Motor neuron (in vitro differentiated cells): ENCODE measurements around the gene MMAB. TPM values are rescaled to one million over a fixed set of nuclear protein-coding genes. Genes with fewer than 3 reads are reported as not detected.

Experiments used
- ATAC-seq, 8 experiments: fragments of 200-7000 bp; cut with Tn5 transposase; replicated peaks in 6 of 8; 2 replicates each; pipeline ENCODE4 v1.8.0; 2021; ENCODE audit warnings: mild to moderate bottlenecking in 8 of 8, moderate library complexity in 8 of 8
- H3K27ac ChIP-seq, 2 donors: fragments of 250-450 bp; sonication (Bioruptor Pico); 2 replicates each; pipeline ENCODE4 v1.9.0; 2021; ENCODE audit warnings: antibody characterized with exemption in 2 of 2, mild to moderate bottlenecking in 2 of 2, moderate library complexity in 1 of 2
- H3K4me1 ChIP-seq, 2 donors: fragments of 250-450 bp; sonication (Bioruptor Pico); replicated peaks in 1 of 2; 2 replicates each; pipeline ENCODE4 v1.6.1; 2021; ENCODE audit warnings: antibody characterized with exemption in 2 of 2, mild to moderate bottlenecking in 2 of 2, moderate library complexity in 1 of 2
- H3K4me3 ChIP-seq, 5 donors: fragments of 250-450 bp; sonication (Bioruptor Pico); 2 replicates each; pipeline ENCODE4 v1.9.0; 2021; ENCODE audit warnings: antibody characterized with exemption in 5 of 5, mild to moderate bottlenecking in 5 of 5, moderate library complexity in 4 of 5
- WGBS, 10 experiments: fragments of 450-650 bp; shearing (Covaris generic); methylation state at CpG; one replicate each; pipeline ENCODE4 v1.0.0; 2022; 5-methylcytosine and 5-hydroxymethylcytosine counted together
- in situ Hi-C, 9 experiments: fragments of 400-800 bp; cut with MboI; loops; one replicate each; pipeline ENCODE4 v1.15.0; 2021; ENCODE audit warnings: low sequenced_read_pairs in 9 of 9, low pct_unique_long_range_greater_than_20kb in 2 of 9; ENCODE audit not compliant: unreplicated experiment in 9 of 9
- total RNA-seq, 8 experiments: library from RNA; unstranded; fragments of 300-600 nt; gene quantifications; 2 replicates each; pipeline versions ENCODE4 v1.2.3 to v1.2.4, GENCODE V29; 2022

The MMAB gene
- total RNA-seq, 8 experiments from 2014 or later = 15.1 to 74.6 (median 25.7) TPM

DNA sequence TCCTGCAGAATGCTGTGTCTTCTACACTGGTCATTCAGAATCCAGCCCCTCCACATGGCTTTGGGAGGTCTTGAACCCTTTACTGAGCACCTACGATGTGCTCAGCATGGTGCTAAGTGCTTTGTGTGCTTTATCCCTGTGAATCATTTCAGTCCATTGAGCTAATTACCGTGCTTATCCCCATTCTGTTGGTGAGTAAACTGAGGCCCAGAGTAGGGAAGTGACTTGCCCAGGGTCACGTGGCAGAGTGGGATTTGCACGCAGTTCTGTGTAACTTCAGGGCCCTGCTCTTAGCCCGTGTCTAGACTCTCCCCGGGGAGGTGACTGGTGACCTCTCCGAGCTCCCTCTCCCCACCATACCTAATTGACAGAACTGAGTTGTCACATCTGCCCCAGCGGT lies 27.7 kb upstream of the MMAB start:
- WGBS, 10 experiments = 52 to 100% (median 89%) methylated on average over 1 to 7 of the region's 8 CpGs; no CpG with 5 or more reads in 3 of the 10 experiments
- Histone ChIP-seq H3K4me3 (no peak overlapping the region), H3K4me1 (peaks cover 26 to 35% of the 10 kb centered on the region in 2 donors), H3K27ac (no peak overlapping the region)
- in situ Hi-C loops = loop anchor here in 2 of 9 experiments (10.0 to 25.0 kb wide), 2 partner anchors 111 to 174 kb away; partner anchors contain the start of gene FAM222A (in 1 of the 2)
- ATAC-seq = no peak

DNA sequence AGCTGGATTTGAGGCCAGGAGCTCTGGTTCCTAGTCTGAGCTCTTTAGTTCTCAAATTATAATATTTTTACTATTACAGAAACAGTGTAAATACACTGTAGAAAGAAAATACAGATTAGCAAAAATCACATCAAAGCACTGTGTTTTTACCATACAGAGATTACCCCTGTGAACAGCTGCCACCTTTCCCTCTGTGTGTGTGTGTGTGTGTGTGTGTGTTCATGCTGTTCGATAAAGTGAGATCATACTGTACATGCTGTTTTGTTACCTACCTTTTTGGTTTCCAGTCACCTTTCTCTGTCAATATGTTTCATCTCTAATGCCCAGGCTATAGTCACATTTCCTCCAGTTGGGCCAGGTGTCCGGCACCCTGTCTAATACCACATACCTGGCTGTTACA lies 27.2 kb upstream of the MMAB start:
- 57 to 100% (median 71%) methylated on average over 1 to 2 of the region's 2 CpGs; no CpG with 5 or more reads in 5 of the 10 experiments for WGBS, 10 experiments
- Histone ChIP-seq H3K4me1 (peaks cover 21 to 30% of the 10 kb centered on the region in 2 donors), H3K4me3 (no peak overlapping the region), H3K27ac (no peak overlapping the region)
- ATAC-seq = no peak
- in situ Hi-C loops = loop anchor here in 2 of 9 experiments (10.0 to 25.0 kb wide), 2 partner anchors 112 to 174 kb away; partner anchors contain the start of gene FAM222A (in 1 of the 2)

DNA sequence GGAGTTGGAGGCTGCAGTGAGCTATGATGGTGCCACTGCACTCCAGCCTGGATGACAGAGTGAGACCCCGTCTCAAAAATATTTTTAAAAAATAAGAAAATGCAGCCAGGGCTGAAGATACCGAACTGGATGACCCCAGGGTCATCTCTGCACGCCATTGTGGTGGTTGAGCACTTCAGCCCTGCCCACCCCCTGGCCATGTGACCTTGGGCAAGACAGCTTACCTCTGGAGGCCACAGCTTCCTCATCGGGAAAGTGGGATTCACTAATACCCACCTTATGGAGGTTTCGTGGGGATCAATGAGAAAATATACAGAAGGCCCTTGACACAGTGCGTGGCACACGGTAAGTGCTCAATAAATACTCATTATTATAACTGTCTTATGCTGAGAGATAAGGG lies 25.8 kb upstream of the MMAB start:
- ATAC-seq = no peak
- WGBS, 10 experiments = 0 to 87% (median 78%) methylated on average over 1 to 7 of the region's 7 CpGs; no CpG with 5 or more reads in 2 of the 10 experiments
- Histone ChIP-seq H3K27ac (peak overlapping the region in 1 of 2 donors; percentile 54), H3K4me3 (no peak overlapping the region), H3K4me1 (peaks cover 13 to 17% of the 10 kb centered on the region in 2 donors)
- in situ Hi-C loops = loop anchor here in 5 of 9 experiments (10.0 to 25.0 kb wide), 3 partner anchors 163 to 288 kb away; partner anchors contain the start of gene GLTP (in 2 of the 5)

DNA sequence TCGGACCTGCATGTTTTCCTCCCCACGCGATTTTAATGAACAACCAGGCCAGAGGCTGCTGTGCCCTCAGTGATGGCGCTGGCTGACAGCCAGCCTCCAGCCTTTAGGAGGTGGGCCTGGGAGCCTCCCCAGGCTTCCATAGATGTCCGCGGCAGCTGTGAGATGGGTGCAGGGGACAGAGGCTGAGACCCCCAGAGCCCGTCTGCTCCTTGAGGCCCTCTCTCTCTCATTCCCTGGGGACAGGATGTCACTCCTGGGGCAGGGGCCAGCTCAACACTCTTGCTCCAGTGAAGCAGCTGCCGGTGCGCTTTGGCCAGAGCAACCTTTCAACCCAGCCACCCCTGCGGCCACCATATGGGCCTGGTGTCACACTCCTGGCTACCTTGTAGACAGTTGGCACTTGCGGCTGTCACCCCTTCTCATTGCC lies 25.1 kb upstream of the MMAB start:
- in situ Hi-C loops = loop anchor here in 5 of 9 experiments (10.0 to 25.0 kb wide), 3 partner anchors 164 to 289 kb away; partner anchors contain the start of gene GLTP (in 2 of the 5)
- WGBS, 10 experiments = 80 to 100% (median 100%) methylated on average over 1 to 4 of the region's 11 CpGs; no CpG with 5 or more reads in 5 of the 10 experiments
- Histone ChIP-seq H3K4me3 (no peak overlapping the region), H3K4me1 (peaks cover 13 to 17% of the 10 kb centered on the region in 2 donors), H3K27ac (peak overlapping the region in 1 of 2 donors; percentile 54)
- ATAC-seq = peak in 5 of 8 experiments; percentile 1 to 9 (median 3)

DNA sequence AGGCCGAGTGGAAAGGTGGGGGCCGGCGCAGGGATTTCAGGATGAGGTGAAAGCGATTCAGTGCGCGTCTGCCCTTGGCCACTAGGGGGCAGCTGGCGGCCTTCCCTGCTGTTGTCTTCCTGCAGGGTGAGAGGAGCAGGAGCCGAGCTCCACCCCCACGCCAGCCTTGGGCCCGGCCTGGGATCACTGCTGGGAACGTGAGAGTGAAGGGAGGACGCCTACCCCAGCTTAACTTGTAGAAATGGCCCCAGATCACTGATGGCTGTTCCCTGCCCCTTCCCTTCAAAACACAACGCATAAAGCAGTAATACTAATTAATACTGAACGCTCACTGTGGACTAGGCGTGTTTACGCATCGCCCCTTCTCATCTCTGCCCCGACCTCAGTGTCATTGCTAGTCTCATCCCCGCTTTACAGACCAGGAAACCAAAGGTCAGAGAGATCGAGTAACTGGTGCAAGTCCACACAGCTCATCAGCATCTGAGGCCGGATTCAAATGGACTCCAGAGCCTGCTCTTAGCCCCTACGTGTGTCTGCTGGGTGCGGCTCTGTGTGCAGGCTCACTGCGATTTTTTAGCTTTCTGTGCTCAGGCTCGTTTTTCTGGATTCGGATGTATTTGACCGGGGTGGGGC lies 24.6 kb upstream of the MMAB start:
- peaks cover 12 to 17% of the 10 kb centered on the region in 2 donors for H3K4me1 ChIP-seq
- H3K27ac ChIP-seq = peak overlapping the region in 1 of 2 donors; percentile 54
- in situ Hi-C loops = loop anchor here in 5 of 9 experiments (10.0 to 25.0 kb wide), 3 partner anchors 164 to 289 kb away; partner anchors contain the start of gene GLTP (in 2 of the 5)
- H3K4me3 ChIP-seq = peak overlapping the region in 1 of 5 donors; percentile 13
- 0 to 91% (median 48%) methylated on average over 1 to 17 of the region's 27 CpGs; no CpG with 5 or more reads in 1 of the 10 experiments for WGBS, 10 experiments
- peak; percentile 91 to 98 (median 96) for ATAC-seq

DNA sequence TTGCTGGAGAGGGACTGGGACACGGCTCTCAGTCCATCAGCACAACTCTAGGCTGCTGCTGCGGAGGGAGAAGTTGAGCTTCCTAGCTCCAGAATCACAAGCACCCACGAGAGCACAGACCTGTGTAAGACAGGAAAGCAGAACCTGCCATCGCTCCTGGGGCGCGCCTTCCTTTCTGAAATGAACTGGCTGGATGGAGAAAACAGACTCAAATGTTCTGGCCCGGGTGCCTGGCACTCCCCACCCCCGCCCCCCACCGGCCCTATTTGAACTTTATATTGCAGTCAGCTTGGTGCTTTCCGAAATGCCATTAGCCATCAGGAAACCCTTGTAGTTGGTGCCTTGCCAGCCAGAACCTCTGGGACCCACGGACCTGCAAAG lies 24.1 kb upstream of the MMAB start:
- H3K27ac ChIP-seq = no peak overlapping the region
- in situ Hi-C loops = loop anchor here in 5 of 9 experiments (10.0 to 25.0 kb wide), 3 partner anchors 165 to 290 kb away; partner anchors contain the start of gene GLTP (in 2 of the 5)
- ATAC-seq = peak in 4 of 8 experiments; percentile 6 to 17 (median 13)
- H3K4me3 ChIP-seq = peak overlapping the region in 1 of 5 donors; percentile 13
- peaks cover 10 to 17% of the 10 kb centered on the region in 2 donors for H3K4me1 ChIP-seq
- WGBS, 10 experiments = 0 to 72% (median 33%) methylated on average over 1 to 5 of the region's 11 CpGs; no CpG with 5 or more reads in 7 of the 10 experiments

DNA sequence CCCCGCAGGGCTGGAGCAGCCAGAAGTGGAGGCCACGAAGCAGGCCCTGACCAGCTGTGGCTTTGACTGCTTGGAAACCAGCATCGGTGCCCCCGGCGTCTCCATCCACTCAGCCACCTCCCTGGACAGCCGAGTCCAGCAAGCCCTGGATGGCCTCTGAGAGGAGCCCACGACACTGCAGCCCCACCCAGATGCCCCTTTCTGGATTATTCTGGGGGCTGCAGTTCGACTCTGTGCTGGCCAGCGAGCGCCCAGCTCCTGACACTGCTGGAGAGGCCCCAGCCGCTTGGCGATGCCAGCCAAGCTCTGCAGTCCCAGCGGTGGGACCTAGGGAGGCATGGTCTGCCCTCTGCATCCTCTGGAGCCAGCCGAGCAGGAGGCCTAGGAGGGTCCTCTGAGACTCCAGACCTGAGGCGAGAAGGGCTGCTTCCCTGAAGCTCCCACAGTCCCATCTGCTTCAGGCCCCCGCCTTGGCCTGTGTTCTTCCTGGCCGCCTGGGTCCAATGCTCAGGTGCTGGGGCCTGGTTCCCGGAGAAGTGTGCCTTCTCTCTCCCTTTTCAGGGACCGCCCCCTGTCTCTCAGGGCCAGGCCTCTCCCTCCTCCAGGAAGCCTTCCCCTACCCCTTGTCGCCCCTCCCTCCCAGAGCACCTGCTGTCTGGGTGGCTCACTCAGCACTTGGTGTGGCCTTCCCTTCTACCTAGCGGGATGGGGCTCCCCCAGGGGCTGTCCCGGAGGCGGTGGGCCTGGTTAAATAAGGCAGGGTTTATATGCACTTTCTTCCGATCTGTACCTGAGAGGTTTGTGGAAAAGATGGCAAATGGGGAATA lies 23.3 kb upstream of the MMAB start:
- peak in 2 of 8 experiments; percentile 8 to 11 for ATAC-seq
- in situ Hi-C loops = loop anchor here in 5 of 9 experiments (10.0 to 25.0 kb wide), 3 partner anchors 166 to 291 kb away; partner anchors contain the start of gene GLTP (in 2 of the 5)
- Histone ChIP-seq H3K27ac (no peak overlapping the region), H3K4me3 (no peak overlapping the region), H3K4me1 (peaks cover 10 to 17% of the 10 kb centered on the region in 2 donors)
- 80 to 100% (median 100%) methylated on average over 1 to 9 of the region's 24 CpGs; no CpG with 5 or more reads in 5 of the 10 experiments for WGBS, 10 experiments

DNA sequence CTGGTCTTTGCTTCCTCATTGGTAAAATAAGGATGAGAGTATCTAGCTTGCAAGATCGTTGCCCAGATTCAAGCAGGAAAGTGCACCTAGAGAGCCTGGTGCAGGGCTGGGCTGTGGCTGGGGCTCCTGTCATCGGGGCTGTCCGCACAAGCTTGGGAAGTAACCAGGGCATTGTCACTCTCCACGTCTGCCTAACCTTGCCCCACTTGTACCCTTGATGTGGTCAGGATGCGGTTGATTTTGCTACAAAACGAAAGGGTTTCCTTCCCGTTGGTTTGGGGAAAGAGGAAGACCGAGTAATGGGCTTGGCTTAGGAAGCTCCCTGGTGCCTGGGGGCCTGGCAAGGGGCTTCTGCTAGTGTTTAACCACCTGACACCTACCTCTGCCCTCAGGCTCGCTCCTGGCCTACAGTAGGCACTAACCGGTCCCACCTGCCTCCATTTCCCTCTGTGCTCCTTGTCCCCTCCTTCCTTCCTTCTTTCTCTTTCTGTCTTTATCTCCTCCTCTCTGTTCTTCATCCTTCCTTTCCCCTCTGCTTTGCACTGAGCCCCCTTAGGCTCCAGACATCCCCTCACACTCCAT lies 22.1 kb upstream of the MMAB start:
- WGBS, 10 experiments = 60 to 100% (median 76%) methylated on average over 1 to 8 of the region's 10 CpGs; no CpG with 5 or more reads in 4 of the 10 experiments
- Histone ChIP-seq H3K27ac (no peak overlapping the region), H3K4me3 (no peak overlapping the region), H3K4me1 (peaks cover 10 to 17% of the 10 kb centered on the region in 2 donors)
- ATAC-seq = no peak
- in situ Hi-C loops = loop anchor here in 5 of 9 experiments (10.0 to 25.0 kb wide), 3 partner anchors 167 to 292 kb away; partner anchors contain the start of gene GLTP (in 2 of the 5)

DNA sequence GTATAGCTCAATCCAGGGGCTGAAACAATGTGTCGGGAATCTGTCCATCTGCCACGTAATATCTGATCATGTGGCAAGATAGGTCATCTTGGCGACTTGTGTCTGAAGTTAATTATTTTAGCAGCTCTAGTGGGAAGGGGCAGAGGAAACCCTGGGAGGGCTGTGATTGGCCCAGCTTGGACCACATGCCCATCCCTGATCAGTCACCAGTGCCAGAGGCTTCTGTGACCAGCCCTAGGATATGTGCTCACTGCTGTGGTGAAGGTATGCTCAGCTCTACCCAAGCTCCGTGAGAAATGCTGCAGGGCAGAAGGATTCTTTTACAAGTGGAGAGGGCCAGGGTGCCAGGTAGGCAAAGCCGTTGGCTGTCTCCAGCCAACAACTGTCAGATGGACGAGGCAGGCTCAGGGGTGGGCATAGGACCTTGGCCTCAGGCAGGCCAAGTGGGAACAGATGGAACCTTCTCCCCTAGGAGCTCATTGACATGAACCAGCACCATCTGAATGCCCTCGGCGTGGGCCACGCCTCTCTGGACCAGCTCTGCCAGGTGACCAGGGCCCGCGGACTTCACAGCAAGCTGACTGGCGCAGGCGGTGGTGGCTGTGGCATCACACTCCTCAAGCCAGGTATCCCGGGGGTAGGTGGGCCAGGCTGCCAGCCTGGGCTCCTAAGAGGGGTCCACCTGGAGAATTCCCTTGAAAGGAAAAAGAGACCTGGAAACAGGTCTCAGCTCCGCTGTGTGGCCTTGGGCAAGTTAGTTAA lies 21.4 kb upstream of the MMAB start:
- in situ Hi-C loops = loop anchor here in 5 of 9 experiments (10.0 to 25.0 kb wide), 3 partner anchors 168 to 293 kb away; partner anchors contain the start of gene GLTP (in 2 of the 5)
- H3K4me1 ChIP-seq = peaks cover 10 to 17% of the 10 kb centered on the region in 2 donors
- no peak overlapping the region for H3K27ac ChIP-seq
- H3K4me3 ChIP-seq = no peak overlapping the region
- 70 to 100% (median 93%) methylated on average over 1 to 9 of the region's 15 CpGs; no CpG with 5 or more reads in 3 of the 10 experiments for WGBS, 10 experiments
- peak in 1 of 8 experiments; percentile 8 for ATAC-seq

DNA sequence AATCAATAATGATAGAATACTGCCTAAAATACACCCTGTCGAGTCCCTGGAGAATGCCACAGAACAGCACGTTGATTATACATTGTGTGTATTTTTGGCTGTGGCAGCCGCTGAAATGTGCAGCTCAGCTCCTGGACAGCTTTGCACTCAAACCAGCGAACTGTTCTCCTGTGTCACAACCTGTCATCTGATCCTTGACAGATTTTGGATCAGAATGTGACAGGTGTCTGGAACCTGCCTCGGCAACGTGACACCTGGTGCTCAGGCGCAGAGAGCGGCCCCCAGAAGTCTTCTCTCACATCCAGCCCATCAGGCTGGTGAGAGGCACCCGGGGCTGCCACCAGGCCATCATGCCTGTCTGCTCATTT lies 19.6 kb upstream of the MMAB start:
- WGBS, 10 experiments = 24 to 100% (median 80%) methylated on average over 1 to 6 of the region's 9 CpGs; no CpG with 5 or more reads in 1 of the 10 experiments
- ATAC-seq = no peak
- in situ Hi-C loops = loop anchor here in 5 of 9 experiments (10.0 to 25.0 kb wide), 3 partner anchors 169 to 294 kb away; partner anchors contain the start of gene GLTP (in 2 of the 5)
- Histone ChIP-seq H3K4me3 (no peak overlapping the region), H3K27ac (no peak overlapping the region), H3K4me1 (peaks cover 4 to 5% of the 10 kb centered on the region in 2 donors)

DNA sequence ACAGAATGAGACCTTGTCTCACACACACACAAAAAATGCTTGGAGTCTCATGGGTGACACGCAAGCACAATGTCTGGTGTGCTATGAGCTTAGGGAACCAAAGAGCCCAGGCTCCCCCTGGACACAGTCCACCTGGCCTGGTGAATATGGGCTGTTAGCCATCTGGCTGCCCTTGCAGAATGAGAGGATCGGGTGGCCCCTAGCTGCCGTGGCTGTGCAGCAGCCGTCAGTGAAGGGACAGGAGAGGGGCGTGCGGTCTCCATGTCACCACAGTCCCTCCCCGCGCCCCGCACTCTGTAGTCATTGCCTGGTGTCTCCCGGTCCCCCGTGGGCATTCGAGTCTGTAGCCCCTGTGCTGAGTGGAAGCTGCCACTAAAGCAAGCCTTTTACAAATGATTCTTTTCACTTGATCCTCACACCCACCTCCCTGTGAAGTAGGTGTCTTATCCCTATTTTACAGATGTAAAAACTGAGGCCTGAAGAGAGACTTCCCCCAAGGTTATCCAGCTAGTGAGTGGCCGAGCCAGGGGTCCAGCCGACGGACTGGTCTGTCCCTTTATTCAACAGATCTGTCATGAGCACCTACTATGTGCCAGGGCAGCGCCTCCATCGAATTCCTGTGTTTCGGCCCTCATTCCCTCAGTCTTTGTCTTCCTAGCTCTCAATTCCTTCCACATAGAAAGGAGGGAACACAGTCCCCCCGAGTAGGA lies 19.0 kb upstream of the MMAB start:
- 33 to 100% (median 92%) methylated on average over 1 to 8 of the region's 19 CpGs; no CpG with 5 or more reads in 3 of the 10 experiments for WGBS, 10 experiments
- Histone ChIP-seq H3K27ac (no peak overlapping the region), H3K4me1 (peaks cover 0 to 2% of the 10 kb centered on the region in 2 donors), H3K4me3 (no peak overlapping the region)
- no peak for ATAC-seq
- in situ Hi-C loops = loop anchor here in 5 of 9 experiments (10.0 to 25.0 kb wide), 3 partner anchors 170 to 295 kb away; partner anchors contain the start of gene GLTP (in 2 of the 5)
